ENCODE results near the gene ERC1.

The ERC1 gene

GRCh38 chr12:1498199-1498740 is 507.2 kb downstream of the ERC1 start:
- DNase-seq, result no peak

GRCh38 chr12:1499351-1499750 is 508.3 kb downstream of the ERC1 start:
- DNase-seq, result no peak

GRCh38 chr12:1500095-1500801 is 509.2 kb downstream of the ERC1 start:
- DNase-seq, result no peak

GRCh38 chr12:1501001-1501400 is 510.0 kb downstream of the ERC1 start:
- no peak for DNase-seq

GRCh38 chr12:1501695-1502378 is 510.8 kb downstream of the ERC1 start:
- no peak for DNase-seq

GRCh38 chr12:1502379-1502720 is 511.3 kb downstream of the ERC1 start:
- no peak for DNase-seq

GRCh38 chr12:1502831-1503230 is 511.8 kb downstream of the ERC1 start:
- no peak for DNase-seq

GRCh38 chr12:1503281-1503711 is 512.3 kb downstream of the ERC1 start:
- no peak for DNase-seq

- DNase-seq, result no peak
These were observed 513.4 kb downstream of the ERC1 start for GRCh38 chr12:1504304-1504894.

GRCh38 chr12:1504895-1505311 is 513.9 kb downstream of the ERC1 start:
- no peak for DNase-seq

GRCh38 chr12:1505576-1505975 is 514.6 kb downstream of the ERC1 start:
- no peak for DNase-seq

GRCh38 chr12:1507308-1507707 is 516.3 kb downstream of the ERC1 start:
- no peak for DNase-seq

- no peak for DNase-seq
These were observed 518.5 kb downstream of the ERC1 start for GRCh38 chr12:1509413-1510052.

GRCh38 chr12:1510056-1510812 is 519.2 kb downstream of the ERC1 start:
- no peak for DNase-seq

- no peak for DNase-seq
These were observed 524.0 kb downstream of the ERC1 start for GRCh38 chr12:1515010-1515409.

- no peak for DNase-seq
These were observed 524.4 kb downstream of the ERC1 start for GRCh38 chr12:1515428-1515827.

GRCh38 chr12:1517007-1517406 is 526.0 kb downstream of the ERC1 start:
- DNase-seq, result no peak

- DNase-seq, result no peak
These were observed 526.9 kb downstream of the ERC1 start for GRCh38 chr12:1517734-1518525.

GRCh38 chr12:1518591-1519516 is 527.8 kb downstream of the ERC1 start:
- no peak for DNase-seq

- no peak for DNase-seq
These were observed 528.6 kb downstream of the ERC1 start for GRCh38 chr12:1519642-1520041.

GRCh38 chr12:1523046-1523445 is 532.0 kb downstream of the ERC1 start:
- no peak for DNase-seq
